Superior temporal gyrus (tissue), 1 donor: ENCODE measurements around the gene SART1.
"Not testable (repeated sequence)": the region's sequence is repeated elsewhere in the genome, so short reads cannot be mapped to it uniquely, and the experiment has no call there.

Experiments used
- DNase-seq: peaks from one replicate; pipeline ENCODE4 v3.0.0-alpha.2; 2016; ENCODE audit errors: extremely low spot score

SART1 gene

DNA sequence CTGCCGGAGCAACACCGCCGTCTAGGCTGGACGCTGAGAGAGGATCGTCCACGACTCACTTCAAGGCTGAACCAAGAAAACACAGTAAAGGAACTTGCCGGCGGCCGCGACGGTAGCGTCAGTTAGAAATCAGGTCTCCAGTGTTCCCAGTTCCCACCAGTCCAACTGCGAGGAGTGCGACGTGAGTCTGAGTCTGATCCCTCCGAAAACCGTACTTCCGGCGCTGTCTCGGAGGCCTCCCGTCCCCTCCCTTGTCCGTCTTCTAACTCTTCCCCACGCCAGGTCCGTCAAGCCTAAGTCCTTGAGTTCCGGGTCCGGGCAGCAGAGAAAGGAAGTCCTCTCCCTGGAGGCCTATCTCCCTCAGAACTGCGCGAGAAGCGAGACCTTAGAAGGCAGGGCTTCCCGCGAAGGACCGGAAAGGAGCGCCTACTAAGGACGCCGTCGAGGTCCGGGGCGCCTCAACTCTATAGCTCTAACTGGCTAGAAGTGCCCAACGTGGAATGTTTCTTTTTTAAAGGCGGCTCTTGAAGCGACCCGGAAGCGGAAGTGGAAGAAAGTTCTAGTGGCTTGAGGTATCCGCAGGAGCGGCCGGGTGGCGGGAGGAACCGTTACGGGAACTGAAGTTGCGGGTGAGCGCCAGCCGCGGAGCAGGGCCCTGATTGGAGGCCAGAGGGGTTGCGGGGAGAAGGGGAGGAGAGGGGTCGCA lies 40.6 kb downstream of the SART1 start, which contains the start of the genes BANF1 and EIF1AD:
Gene BANF1, plus strand, starts transcription at position 562 of the 706 bp plus-strand sequence. CDS start 748 bp downstream, outside the sequence.
Gene EIF1AD, minus strand, starts transcription at position 216 of the 706 bp plus-strand sequence. CDS start 1,768 bp downstream, outside the sequence.
- peak; percentile 98 for DNase-seq

- DNase-seq, result peak; percentile 55
Observed at GRCh38 chr11:66002648-66003225, 41.2 kb downstream of the SART1 start.

DNA sequence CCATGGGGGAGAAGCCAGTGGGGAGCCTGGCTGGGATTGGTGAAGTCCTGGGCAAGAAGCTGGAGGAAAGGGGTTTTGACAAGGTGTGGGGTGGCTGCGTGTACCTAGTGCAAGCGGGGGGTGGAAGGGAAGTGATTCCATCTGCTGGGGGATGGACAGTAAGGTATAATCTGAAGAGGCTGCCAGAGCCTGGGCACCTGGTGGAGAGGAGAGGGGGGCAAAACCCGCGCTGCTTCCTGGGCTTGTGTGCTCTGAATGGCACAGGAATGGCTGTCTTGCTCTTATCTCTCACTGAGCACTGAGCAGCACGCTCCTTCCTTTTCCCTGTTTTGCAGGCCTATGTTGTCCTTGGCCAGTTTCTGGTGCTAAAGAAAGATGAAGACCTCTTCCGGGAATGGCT lies 41.8 kb downstream of the SART1 start:
- no peak for DNase-seq

- no peak for DNase-seq
Observed at GRCh38 chr11:66004186-66004585, 42.7 kb downstream of the SART1 start.

DNA sequence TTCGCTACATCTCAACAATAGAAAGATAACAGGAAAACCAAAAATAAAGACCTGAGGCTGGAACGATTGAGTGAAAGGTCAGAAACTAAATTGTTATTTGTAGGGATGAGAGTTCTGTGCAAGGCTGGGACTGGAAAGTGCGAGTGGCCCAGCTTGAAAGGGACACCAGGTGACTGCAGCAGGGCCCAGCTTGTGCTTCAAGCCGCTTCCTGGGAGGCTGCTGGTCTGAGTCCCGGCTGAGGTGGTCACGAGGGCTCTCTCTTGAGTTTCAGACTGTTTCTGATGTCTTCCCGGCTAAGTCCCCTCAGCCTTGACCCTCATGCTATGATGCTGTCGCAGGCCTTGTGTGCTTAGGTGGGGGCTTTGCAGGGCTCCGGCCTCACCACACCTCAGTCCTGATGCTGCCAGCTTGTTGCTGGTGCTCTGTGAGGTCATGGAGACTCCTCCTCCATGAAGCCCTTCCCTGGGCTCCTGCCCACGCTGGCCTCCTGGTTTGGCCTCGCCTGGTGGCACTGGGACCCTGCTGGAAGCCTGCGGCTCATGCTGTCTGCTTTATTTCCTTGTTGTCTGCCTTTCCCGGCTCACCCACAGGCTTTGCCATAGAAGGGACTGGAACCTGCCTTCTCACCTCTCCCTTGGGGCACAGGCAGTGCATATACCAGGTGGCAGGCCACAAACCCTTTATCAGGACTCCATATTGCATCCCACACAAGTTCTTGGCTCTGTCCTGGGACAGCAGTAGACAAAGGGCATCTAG lies 44.8 kb downstream of the SART1 start:
- no peak for DNase-seq

- DNase-seq, result no peak
Observed at GRCh38 chr11:66006891-66007176, 45.3 kb downstream of the SART1 start.

GRCh38 chr11:66007201-66007634 lies 45.7 kb downstream of the SART1 start:
- DNase-seq, result no peak

- DNase-seq, result no peak
Observed at GRCh38 chr11:66008095-66008467, 46.5 kb downstream of the SART1 start.

- no peak for DNase-seq
Observed at GRCh38 chr11:66008468-66009101, 47.1 kb downstream of the SART1 start.

- DNase-seq, result not testable (repeated sequence)
Observed at GRCh38 chr11:66010036-66010435, 48.5 kb downstream of the SART1 start.

DNA sequence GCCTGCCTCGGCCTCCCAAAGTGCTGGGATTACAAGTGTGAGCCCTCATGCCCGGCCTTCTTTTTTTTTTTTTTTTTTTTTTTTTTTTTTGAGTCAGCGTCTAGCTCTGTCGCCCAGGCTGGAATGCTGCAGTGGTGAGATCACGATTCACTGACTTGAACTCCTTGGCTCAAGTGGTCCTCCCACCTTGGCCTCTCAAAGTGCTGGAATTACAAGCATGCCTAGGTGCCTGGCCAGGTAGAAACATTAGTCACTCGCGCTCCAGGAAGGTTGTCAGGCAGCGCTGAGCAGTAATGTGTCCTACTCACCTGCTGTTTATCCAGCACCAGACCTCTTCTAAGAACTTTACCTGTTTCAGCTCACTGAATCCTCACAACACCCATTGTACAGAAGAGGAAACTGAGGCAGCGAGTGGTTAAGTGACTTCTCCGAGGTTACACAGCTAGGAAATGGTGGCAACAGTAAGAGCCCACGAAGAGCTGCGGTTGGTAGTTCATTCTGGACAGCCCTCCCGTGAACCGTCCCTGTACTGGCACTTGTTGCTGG lies 49.8 kb downstream of the SART1 start:
- no peak for DNase-seq

- DNase-seq, result no peak
Observed at GRCh38 chr11:66011785-66012303, 50.3 kb downstream of the SART1 start, which contains the start of gene CST6. TSS of gene CST6 (plus strand) at chr11:66012008. CDS start at chr11:66012045, 37 bp downstream.

DNA sequence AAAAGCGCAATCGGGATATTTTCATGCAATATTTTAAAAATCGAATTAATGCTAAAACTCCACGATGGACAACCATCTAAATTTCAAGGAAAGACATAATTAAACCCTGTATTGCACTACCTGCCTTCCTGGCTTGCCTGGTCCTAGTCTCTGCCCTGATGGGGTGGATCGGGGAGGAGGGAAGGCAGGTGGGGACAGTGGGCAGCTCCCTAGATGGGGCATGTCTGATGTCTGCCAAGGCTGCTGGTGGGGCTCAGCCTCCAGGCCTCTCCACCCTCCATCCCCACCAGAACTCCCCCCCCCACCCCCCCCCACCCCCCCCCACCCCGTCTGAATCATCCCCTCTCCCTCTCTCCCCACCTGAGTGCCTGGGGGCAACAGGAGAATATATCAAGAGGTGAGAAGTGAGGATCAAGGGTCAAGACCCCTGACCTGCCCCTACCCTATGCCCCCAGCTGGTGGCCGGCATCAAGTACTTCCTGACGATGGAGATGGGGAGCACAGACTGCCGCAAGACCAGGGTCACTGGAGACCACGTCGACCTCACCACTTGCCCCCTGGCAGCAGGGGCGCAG lies 50.9 kb downstream of the SART1 start:
- DNase-seq, result no peak

DNA sequence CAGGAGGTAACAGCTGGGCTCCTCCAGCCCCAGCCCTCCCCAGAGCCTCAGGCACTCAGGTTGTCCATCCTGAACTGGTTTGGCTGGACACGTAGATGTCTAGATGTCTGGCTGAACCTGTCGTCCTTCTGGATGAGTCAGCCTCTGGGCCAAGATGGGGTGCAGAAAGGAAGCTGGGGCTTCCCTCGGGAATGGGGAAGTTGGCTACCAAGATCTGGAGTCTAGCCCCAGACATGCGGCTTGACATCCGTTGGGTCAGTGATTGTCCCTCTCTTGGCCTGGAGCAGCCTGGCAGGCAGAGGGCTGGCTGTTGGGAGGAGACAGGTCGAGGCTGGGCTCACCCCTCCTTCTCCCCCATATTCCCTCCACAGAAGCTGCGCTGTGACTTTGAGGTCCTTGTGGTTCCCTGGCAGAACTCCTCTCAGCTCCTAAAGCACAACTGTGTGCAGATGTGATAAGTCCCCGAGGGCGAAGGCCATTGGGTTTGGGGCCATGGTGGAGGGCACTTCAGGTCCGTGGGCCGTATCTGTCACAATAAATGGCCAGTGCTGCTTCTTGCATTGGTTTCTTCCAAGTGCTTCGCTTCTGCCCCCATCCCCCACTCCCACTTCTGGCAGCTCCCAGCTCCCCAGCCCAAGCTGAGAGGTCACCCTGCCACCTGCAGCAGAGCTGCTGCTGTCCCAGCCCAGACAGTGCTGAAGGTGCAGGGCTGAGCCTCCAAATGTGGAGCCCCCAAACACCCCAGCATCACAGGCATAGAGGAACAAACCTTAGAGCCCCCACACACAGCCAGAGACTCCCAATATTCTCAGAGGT lies 51.6 kb downstream of the SART1 start:
- no peak for DNase-seq

- no peak for DNase-seq
Observed at GRCh38 chr11:66013762-66014100, 52.2 kb downstream of the SART1 start.

- DNase-seq, result no peak
Observed at GRCh38 chr11:66014804-66015453, 53.4 kb downstream of the SART1 start.

GRCh38 chr11:66015454-66015881 lies 53.9 kb downstream of the SART1 start:
- DNase-seq, result no peak

GRCh38 chr11:66015936-66016792 lies 54.6 kb downstream of the SART1 start:
- no peak for DNase-seq

- DNase-seq, result no peak
Observed at GRCh38 chr11:66016793-66017177, 55.3 kb downstream of the SART1 start.
